Fibroblast of the aortic adventitia (primary cell): ENCODE results near the gene ABLIM1. TPM values are rescaled to one million over a fixed set of nuclear protein-coding genes. Genes with fewer than 3 reads are reported as not detected.

Source experiments
- DNase-seq: peaks from one replicate; pipeline ENCODE4 v3.0.0-alpha.2; 2010; ENCODE audit warnings: low read depth
- H3K4me3 ChIP-seq: 2 replicates; pipeline ENCODE4 v1.5.1; 2011; ENCODE audit warnings: low read depth, mild to moderate bottlenecking, control low read depth, low read length, moderate library complexity
- CTCF ChIP-seq: IDR thresholded peaks from 2 replicates; pipeline ENCODE4 v1.5.1; 2011; ENCODE audit warnings: mild to moderate bottlenecking, low read length, control low read depth, inconsistent platforms; ENCODE audit not compliant: insufficient read depth
- total RNA-seq: library from RNA; depleted of rRNA; stranded (reverse); fragments of >200 nt; gene quantifications from 2 replicates; pipeline ENCODE4 v1.2.3, GENCODE V29; 2012; ENCODE audit warnings: low replicate concordance

The ABLIM1 gene
- total RNA-seq, 1 donor, result 36.1 TPM

- no peak overlapping the region for H3K4me3 ChIP-seq
- TF ChIP-seq CTCF, result no peak
- no peak for DNase-seq
Observed at GRCh38 chr10:114395366-114396022, 262.6 kb downstream of the ABLIM1 start.

GRCh38 chr10:114394531-114394930 lies 263.5 kb downstream of the ABLIM1 start:
- no peak overlapping the region for H3K4me3 ChIP-seq
- TF ChIP-seq CTCF, result no peak
- DNase-seq, result no peak

DNA sequence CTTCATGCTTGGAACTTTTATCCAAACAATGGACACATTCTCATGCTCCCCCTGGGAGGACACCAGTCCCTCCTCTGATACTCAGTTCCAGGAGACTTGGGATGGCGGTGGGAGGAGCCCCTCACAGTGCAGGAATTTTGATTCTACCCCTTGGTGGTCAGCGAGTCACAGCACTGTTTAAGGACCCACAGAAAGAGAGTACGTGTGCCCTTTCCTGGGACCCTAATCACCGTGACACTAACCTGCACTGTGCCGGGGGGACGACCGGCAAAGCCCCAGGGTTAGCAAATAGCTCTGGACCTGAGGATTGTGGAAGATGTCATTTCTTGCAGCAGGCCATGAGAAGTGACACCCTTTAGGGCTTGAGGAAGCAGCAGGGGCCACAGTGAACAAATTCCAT lies 264.2 kb downstream of the ABLIM1 start:
- TF ChIP-seq CTCF, result no peak
- H3K4me3 ChIP-seq, result no peak overlapping the region
- no peak for DNase-seq

- H3K4me3 ChIP-seq, result no peak overlapping the region
- DNase-seq, result no peak
- no peak for TF ChIP-seq CTCF
Observed at GRCh38 chr10:114393482-114393881, 264.6 kb downstream of the ABLIM1 start.

DNA sequence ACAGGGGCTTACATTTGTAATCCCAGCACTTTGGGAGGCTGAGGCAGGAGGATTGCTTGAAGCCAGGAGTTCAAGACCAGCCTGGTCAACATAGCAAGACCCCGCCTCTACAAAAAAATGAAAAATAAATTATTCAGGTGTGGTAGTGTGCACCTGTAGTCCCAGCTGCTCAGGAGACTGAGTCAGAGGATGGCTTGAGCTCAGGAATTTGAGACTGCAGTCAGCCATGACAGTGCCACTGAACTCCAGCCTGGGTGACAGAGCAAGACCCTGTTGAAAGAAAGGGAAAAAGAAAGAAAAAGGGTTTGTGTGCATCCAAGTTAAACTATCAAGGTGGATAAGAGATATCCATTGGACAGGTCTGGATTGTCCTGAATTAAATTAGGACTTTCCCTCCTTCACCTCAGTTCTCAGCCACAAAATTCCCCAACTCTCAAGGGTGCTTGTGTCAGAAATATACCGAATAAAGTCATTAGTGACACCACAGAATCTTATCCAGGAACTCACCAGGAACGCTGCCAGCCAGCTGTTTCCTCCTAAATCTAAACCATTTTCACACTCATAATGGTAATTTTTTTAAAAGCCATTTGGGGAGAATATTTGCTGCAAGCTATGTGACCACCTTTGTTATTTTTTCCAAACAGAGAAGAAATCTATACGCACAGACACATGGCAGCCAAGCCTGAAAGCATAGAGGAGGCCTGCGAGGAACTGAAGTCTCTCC lies 265.8 kb downstream of the ABLIM1 start:
- no peak for DNase-seq
- H3K4me3 ChIP-seq, result no peak overlapping the region
- TF ChIP-seq CTCF, result no peak

- TF ChIP-seq CTCF, result no peak
- no peak for DNase-seq
- H3K4me3 ChIP-seq, result no peak overlapping the region
Observed at GRCh38 chr10:114391599-114391998, 266.5 kb downstream of the ABLIM1 start.
